GM19397 (cell line): ENCODE measurements around the gene PAAF1.

Experiments used
- ATAC-seq: cut with Tn5 transposase; IDR thresholded peaks from one replicate; pipeline ENCODE4 v1.9.1; 2021; ENCODE audit warnings: mild to moderate bottlenecking, moderate library complexity; ENCODE audit not compliant: unreplicated experiment

The PAAF1 gene

DNA sequence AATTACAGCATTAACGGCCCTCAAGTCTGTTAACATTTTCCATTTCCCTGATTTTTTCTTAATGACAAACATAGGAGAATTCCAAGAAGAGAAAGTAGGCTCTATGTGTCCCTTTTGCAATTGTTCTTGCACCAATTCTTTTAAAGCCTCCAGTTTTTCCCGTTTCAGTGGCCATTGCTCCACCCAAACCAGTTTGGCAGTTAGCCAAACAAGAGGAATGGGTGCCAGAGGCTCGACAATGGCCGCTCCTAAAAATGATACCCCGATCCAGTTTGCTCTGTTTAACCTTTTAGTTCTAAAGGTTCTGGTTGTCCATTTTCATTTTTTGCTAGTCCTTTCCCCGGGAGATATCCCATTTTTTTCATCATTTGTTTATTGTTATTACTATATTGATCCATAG lies 67.3 kb downstream of the PAAF1 start:
- no peak for ATAC-seq

DNA sequence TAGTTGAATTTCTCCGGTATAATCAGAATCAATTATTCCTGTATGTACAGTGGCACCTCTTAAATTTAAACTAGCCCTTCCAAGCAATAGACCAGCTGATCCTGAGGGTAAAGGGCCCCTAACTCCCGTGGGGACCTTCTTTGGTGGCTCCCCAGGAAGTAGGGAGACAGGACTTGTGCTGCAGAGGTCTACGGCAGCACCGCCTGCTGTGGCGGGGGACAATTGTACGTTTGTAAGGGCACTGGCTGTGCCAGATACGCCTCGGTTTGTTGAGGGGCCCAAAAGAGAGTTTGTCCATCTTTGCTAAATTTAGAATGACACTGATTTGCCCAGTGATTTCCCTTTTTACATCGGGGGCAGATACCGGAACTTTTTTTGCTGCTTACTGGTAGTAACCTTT lies 68.1 kb downstream of the PAAF1 start:
- ATAC-seq = no peak

DNA sequence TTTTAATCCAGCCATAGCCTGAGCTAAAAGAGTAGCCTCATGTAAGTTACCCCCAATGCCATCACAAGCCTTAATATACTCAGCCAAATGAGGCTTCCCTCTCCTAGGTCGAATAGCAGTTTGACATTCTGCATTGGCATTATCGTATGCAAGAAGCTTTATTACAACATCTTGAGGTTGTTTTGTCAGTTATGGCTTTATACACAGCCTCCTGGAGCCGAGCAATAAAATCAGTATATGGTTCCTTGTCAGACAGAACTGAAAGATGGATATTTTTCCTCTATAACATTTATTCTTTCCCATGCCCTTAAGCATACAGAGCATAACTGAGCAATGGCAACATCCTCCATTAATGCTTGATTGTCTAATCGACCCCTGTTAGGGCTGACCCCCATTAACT lies 68.6 kb downstream of the PAAF1 start:
- no peak for ATAC-seq

DNA sequence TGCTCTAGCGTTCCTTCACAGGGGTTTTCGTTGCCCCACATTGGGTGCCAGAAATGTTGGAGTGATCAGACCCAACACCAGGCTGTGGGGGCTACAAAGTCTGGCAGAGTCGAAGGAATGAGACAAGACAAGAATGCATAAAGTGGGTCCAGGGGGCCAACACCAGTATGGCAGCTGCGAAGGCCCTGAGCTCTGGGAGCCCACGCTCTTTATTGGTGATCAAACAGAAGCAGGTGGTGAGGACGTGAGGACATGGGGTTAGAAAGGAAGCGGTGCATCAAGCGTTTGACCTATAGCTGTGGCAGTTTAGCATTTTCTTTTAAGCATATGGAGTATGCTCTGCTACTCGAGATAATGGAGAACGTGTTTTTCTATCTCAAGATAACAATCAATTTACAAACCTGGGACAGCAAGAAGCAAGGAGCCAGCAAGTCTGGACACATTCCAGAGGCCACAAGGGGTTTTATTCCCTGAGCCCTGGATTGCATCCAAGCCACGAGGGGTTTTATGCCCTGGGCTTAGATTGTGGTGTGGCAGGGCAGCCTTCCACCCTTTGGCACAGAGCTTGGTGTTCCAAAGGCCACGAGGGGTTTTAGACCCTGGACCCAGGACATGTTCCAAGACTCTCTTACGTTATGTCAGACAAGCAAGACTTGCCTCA lies 70.1 kb downstream of the PAAF1 start:
- ATAC-seq = no peak

DNA sequence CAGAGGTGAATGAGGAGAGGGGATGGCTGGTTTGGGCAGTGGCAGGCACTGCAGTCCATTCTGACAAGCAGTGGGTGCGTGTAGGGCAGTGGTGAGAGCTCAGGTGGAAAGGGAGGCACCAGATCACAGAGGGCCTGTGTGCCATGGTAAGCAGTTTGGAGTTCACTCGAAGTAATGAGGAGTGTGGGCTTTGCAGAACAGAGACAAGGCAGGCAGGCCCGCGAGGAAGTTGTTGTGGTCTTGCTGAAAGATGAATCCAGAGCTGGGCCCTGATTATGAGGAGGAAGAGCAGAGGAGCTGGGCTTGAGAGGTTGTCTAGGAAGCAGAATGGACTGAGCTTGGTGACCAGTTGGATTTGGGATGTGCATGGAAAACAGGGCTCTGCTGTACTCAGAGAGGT lies 72.4 kb downstream of the PAAF1 start:
- no peak for ATAC-seq

DNA sequence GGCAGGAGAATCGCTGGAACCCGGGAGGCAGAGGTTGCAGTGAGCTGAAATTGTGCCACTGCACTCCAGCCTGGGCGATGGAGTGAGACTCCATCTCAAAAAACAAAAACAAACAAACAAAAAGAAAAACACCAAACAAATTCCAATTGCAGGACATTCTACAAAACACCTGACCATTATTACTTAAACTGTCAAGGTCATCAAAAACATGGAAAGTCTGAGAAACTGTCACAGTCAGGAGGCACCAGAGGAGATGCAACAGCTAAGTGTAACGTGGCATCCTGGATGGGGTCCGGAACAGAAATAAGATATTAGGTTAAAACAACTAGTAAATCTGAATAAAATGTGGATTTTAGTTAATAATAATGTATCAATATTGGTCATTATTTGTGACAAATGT lies 73.1 kb downstream of the PAAF1 start:
- no peak for ATAC-seq

DNA sequence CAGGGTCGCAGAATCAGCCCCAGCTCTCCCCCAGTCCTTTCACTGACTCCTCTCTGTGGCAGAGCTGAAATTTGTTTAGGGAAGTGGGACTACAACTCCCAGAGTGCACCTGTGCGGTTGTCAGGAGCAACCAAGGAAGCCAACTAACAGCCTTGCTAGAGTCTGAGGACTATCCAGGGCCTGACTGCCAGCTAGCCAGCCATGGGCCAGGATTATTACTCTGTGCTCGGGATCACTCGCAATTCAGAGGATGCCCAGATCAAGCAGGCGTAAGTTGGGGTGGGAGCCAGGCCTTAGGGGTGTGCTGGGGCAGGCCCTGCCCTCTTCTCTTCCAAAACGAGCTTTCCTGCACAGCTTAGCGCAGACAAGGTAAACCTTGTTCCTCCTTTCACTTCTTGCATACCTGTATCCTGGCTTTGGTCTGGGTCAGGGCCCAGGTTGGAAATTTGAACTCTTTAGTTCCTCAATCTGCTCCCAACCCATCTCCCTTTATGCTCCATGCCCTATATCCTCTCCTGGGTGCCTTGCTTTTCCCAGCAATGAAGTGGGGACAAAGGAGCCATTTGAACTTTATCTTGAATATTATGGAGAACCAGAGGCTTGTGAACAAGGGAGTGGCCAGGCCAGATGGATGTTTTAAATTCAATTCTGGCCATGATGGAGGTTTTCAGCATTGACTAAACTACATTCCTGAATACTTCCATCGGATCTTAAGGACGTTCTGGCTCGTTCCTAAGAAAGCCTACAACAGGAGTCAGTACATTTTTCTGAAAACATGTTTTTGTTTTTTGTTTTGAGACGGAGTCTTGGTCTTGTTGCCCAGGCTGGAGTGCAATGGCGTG lies 74.3 kb downstream of the PAAF1 start, which contains the start of gene DNAJB13:
Gene DNAJB13, plus strand, starts transcription at position 158 of the 842 bp plus-strand sequence. Its CDS starts 44 bp downstream, at position 202.
- no peak for ATAC-seq

DNA sequence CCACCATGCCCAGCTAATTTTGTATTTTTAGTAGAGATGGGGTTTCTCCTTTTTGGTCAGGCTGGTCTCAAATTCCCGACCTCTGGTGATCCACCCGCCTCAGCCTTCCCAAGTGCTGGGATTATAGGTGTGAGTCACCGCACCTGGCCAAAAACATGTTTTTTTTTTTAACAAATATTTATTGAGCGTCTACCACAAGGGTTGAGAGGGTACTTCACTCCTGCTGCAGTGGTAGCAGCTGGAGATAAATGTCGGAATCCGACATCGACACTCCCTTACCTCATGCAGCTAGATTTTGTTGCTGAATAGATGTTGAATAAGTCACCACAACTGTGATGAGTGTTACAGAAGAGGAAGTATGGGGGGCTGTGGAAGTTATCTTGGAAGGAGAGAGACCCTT lies 75.0 kb downstream of the PAAF1 start:
- ATAC-seq = no peak

DNA sequence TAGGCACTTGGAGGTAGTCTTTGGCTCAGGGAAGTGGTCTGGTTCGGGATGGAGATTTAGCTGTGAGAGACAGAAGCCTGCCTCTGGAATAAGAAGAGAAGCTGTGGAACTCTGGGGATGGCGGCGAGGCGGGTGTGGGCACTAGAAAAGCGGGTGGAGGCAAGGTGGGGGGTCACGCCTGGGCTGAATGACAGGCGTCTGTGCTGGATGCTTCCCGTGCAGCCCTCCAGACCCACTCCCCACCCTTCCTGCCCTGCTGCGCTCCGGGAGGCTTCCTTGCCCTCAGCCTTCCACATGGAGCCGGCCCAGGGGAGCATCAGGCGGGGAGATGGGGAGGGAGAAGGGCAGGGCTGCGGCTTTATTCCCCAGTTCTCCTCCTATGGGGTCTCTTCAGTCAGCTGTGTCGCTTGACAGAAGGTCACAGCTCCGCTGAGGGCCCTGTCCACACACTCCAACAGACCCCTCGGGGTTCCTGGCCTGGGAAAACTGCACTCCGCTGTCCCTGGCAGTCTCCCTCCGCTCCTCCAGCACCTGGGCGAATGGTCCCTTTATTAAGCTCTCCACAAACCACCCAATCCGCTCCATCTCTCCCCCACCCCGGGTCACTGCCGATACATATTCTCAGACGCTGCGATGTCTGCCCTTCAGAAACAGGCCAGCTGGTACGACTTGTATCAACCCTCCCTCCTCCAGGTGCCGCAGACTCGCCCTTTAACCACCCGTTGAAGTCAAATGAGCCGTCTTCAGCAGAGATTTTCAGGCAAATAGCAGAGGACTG lies 80.3 kb downstream of the PAAF1 start:
- no peak for ATAC-seq

DNA sequence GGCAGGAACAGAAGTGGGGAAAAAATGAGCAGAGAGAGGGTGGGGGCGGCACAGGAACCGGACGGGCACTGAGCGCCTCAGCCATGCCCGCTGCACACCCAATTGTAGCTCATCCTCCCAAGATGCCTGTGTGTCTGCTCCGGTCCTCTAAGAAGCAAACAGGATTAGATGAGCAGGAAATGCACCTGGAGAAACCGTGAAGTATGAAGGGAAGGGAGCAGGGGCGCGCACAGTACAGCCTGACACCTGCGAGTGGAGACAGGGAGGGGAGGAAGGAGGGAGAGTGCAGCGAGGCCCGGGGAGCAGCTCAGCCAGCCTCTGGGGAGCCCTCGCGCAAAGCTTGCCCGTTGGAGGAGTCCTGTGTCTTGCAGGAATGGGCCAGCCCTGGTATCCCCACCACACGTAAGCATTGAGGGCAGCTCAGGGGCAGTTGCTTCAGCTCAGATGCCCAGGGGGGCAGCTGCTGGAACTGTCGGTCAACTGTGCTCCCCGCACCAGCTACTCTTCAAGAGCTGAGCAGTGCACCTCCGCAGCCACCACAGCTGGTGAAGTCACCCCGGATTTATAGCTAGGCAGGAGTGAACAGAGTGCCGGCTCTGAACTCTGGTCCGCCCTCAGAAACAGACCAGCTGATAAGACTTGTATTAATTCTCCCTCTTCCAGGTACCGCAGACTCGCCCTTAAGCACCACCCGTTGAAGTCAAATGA lies 81.0 kb downstream of the PAAF1 start:
- no peak for ATAC-seq

DNA sequence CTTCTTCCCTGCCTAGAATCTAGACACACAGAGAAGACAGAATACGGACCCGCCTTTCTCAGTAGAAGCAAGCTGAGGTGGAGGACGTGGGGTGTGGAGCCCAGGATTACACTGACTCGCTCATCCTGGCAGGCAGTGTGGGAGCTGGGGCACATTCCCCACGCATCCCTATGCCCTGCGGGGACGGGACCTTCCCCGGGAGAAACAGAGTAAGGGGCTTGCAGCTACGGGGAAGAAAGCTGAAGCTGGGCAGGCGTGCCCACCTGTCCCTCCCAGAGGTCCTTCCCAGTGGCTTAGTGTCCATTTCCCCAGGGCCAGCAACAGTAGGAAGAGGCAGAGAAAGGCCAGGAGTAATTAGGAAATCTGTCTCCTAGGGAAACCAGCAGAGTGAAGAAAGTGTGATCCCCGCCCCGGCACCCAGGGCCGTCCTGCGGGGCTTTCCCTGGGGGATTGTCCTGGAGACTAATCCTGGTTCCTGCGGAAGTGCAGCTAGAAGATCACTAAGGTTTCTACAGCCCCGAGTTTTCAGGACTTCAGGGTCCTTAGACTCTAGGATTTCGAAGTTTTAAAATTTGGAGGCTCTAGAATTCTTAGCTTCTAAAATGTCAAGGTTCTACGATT lies 81.8 kb downstream of the PAAF1 start:
- no peak for ATAC-seq

DNA sequence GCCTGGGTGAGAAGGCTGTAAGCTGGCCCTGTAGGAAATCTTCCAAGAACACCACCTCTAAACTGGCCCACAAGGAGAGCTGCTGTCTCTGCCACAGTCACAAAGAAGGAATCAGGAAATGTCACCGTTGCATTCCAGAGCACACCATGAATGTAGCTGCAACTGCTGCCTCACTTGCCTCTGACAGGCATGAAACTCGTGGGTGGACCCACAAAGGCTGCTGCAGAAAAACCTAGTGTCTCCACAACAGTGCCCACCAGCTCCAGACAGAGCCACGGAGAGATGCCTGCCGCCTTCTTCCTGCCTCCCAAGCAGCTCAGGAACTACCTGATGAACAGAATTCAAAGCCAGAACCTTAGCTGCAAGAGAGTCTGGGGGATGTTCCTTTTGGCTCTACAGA lies 84.5 kb downstream of the PAAF1 start:
- ATAC-seq = no peak

DNA sequence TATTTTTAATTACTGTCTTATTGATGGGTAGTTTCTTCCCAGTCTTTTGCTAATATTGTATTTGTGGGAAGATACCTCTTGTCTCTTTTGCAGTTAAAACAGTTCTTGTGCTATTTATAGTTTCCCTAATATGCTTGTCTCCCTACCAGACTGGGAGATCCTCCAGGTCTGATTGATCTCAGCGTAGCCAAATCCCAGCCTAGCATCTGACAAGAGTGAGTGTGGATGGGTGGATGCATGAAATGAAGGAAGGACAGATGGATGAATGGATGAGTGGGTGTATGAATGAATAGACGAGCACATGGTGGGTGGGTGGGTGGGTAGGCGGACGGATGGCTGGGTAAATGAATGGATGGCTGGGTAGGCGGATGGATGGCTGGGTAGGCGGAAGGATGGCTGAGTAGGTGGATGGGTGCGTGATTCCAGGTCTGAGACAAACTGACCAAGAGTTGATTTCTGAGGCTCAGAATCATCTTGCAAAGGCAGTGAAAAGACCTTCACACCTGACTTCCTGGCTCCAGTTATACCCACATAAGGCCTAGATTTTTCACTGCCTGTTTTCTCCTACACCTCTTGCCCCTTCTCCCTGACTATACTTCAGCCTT lies 85.4 kb downstream of the PAAF1 start:
- no peak for ATAC-seq

DNA sequence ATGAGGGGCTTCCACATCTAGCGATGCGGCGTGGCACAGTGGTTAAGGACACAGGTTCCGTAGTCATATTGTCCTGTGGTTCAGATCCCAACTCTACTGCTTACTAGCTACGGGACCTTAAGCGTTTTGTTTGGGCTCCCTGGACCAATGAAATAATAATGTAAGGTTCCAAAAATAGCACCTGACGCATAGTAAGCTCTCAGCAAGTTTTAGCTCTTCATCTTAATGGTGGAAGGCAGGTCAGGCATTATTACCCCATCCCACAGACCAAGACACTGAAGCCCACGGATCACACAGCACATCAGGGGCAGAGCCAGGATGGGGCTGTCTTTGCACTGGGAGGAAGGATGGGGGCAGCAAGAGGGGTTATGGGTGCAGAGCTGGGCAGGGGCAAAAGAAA lies 87.1 kb downstream of the PAAF1 start:
- ATAC-seq = no peak

DNA sequence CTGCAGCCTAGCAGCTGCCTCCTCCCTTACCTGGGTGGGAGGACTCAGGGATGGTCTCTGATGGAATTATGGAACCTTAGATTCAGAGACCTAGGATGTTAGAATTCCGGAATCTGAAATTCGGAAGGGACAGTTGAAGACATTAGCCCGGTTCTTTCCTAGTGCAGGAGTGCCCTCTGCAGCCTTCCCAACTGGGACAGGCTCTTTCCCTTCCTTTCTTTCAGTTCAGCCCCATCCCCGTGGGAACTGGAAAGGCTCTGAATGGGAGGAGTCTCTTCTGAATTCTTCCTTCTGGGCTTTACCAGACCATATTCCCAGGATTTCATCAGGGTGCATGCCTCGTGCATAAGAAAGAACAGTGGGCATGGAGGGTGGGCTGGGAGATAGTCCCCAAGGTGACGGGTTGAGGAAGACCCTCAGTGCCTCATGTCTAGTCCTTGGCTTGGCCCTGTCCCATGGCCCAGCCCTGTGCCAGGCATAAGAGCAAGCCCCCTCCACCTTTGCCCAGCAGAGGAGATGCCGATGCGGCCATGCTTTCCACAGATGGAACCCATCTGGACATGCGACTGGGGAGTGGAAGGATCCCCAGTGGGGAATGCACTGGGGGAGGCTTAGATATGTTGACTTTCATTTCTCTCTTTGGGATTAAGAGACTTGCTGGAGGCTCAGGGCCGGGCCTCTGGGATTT lies 88.4 kb downstream of the PAAF1 start:
- no peak for ATAC-seq

DNA sequence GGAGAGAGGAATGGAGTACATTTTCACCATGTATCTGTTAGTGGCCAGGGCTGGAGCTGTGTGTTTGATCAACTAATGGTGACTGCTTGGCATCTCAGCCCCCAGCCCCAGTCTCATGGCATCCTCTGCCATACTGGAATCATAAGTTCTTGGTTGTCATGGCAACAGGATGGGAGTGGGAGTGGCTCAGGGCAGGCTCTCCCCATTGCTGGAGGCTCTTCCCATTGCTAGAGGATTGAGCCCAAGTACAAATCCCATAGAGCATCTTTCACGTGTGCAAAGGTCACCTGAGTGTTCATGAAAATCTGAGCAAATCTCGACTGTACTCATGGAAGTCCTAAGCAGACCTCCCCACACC lies 88.9 kb downstream of the PAAF1 start:
- no peak for ATAC-seq

DNA sequence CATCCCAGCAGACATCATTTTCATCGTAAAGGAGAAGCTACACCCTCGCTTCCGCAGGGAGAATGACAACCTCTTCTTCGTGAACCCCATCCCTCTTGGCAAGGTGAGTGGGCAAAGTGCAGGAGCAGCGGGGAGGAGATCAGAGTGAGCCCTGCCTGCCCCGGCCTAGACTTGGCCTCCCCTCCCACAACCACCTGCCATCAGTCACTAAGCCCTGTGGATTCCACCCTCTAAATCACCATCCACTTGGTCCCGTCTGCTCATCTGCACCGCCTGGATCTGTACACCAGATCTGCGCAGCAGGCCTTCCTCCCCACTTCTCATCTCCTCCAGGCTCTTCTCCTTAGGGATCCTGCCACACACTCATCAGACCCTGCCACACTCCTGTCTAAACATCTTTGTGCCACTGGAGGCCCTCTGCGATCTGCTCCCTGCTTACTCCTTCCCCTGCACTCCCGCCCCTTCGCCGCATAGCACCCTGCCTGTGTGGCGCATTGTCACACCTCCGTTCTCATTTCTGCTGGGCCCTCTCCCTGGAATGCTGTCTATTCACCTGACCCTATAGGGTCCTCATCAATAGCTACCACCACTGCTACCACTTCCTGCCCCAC lies 91.7 kb downstream of the PAAF1 start:
- no peak for ATAC-seq

DNA sequence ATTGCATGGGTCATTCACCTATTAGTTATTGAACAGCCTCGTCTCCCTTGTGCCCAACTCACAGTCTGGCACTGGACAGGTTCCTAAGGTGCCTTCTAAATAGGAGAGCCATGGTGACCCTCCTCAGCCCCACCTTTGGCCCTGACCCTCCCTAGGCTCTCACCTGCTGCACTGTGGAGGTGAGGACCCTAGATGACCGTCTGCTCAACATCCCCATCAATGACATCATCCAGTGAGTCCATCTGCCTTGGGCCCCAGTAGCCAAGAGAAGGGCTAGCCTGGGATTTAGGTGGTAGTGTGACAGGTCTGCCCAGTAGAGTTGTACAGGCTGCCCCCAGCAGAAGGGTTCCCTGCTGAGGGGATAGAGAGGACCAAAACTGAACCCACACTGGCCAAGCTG lies 92.3 kb downstream of the PAAF1 start:
- ATAC-seq = no peak
